C4-2B (cell line): ENCODE results near the gene ILF3.

Source experiments
- CTCF ChIP-seq: fragments of 450-650 bp; conservative IDR thresholded peaks from 2 replicates; pipeline ENCODE4 v1.5.1; 2017; ENCODE audit warnings: mild to moderate bottlenecking
- ZFX ChIP-seq: fragments of 450-650 bp; IDR thresholded peaks from 2 replicates; pipeline ENCODE4 v1.6.1; 2017

- TF ChIP-seq CTCF = no peak
- TF ChIP-seq ZFX = no peak
Observed at GRCh38 chr19:10706990-10707389, 52.8 kb downstream of the ILF3 start.
